Measurements from ENCODE around the gene HRG.

Gene HRG

GRCh38 chr3:186620213-186621092 is 45.4 kb upstream of the HRG start:
- in situ Hi-C loops (cut with HindIII; ENCODE audit: low sequenced_read_pairs), result no loop called here
- TF ChIP-seq, protein P1, sequence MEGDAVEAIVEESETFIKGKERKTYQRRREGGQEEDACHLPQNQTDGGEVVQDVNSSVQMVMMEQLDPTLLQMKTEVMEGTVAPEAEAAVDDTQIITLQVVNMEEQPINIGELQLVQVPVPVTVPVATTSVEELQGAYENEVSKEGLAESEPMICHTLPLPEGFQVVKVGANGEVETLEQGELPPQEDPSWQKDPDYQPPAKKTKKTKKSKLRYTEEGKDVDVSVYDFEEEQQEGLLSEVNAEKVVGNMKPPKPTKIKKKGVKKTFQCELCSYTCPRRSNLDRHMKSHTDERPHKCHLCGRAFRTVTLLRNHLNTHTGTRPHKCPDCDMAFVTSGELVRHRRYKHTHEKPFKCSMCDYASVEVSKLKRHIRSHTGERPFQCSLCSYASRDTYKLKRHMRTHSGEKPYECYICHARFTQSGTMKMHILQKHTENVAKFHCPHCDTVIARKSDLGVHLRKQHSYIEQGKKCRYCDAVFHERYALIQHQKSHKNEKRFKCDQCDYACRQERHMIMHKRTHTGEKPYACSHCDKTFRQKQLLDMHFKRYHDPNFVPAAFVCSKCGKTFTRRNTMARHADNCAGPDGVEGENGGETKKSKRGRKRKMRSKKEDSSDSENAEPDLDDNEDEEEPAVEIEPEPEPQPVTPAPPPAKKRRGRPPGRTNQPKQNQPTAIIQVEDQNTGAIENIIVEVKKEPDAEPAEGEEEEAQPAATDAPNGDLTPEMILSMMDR (IDR thresholded peaks at IDR 0.05; ENCODE audit: low read depth, low read length), result no peak
- no peak overlapping the region for H3K4me3 ChIP-seq (ENCODE audit: low read depth, low read length)
- DNase-seq (ENCODE audit: low read depth, low spot score), result no peak

GRCh38 chr3:186621894-186622650 is 43.7 kb upstream of the HRG start:
- TF ChIP-seq, protein P1 (IDR thresholded peaks at IDR 0.05; ENCODE audit: low read depth, low read length), result no peak
- H3K4me3 ChIP-seq (ENCODE audit: low read depth, low read length), result no peak overlapping the region
- no peak for DNase-seq (ENCODE audit: low read depth, low spot score)
- in situ Hi-C loops (cut with HindIII; ENCODE audit: low sequenced_read_pairs), result no loop called here

GRCh38 chr3:186622651-186623310 is 43.0 kb upstream of the HRG start:
- TF ChIP-seq, protein P1 (IDR thresholded peaks at IDR 0.05; ENCODE audit: low read depth, low read length), result no peak
- no peak for DNase-seq (ENCODE audit: low read depth, low spot score)
- in situ Hi-C loops (cut with HindIII; ENCODE audit: low sequenced_read_pairs), result no loop called here
- H3K4me3 ChIP-seq (ENCODE audit: low read depth, low read length), result no peak overlapping the region

DNA sequence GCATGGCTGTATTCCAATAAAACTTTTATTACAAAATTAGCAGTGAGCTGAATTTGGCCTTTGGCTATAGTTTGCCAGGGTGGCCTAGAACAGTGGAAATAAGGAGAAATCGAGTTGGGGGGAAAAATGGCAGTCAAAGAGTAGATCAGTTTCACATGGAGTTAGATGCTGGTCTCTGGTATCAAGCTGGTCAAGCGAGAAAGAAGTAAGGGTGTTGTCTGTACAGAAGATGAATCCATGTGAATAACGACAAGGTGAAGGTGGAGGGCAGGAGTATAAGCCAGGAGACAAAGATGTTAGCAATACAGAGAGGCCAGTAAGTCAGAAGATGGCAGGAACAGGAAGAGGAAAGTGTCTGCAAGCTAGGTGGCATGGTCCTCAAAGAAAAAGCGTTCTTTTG is 41.2 kb upstream of the HRG start:
- H3K4me3 ChIP-seq (ENCODE audit: low read depth, low read length), result no peak overlapping the region

GRCh38 chr3:186625600-186626042 is 40.2 kb upstream of the HRG start:
- TF ChIP-seq, protein P1 (IDR thresholded peaks at IDR 0.05; ENCODE audit: low read depth, low read length), result no peak
- in situ Hi-C loops (cut with HindIII; ENCODE audit: low sequenced_read_pairs), result no loop called here

More for the DNA sequence above, 41.2 kb upstream of the HRG start:
- TF ChIP-seq, protein P1 (IDR thresholded peaks at IDR 0.05; ENCODE audit: low read depth, low read length), result no peak
- DNase-seq (ENCODE audit: low read depth, low spot score), result no peak
- in situ Hi-C loops (cut with HindIII; ENCODE audit: low sequenced_read_pairs), result no loop called here

GRCh38 chr3:186626254-186626847 is 39.5 kb upstream of the HRG start:
- in situ Hi-C loops (cut with HindIII; ENCODE audit: low sequenced_read_pairs), result no loop called here
- TF ChIP-seq, protein P1 (IDR thresholded peaks at IDR 0.05; ENCODE audit: low read depth, low read length), result no peak
- DNase-seq (ENCODE audit: low read depth, low spot score), result no peak
- H3K4me3 ChIP-seq (ENCODE audit: low read depth, low read length), result no peak overlapping the region

More at GRCh38 chr3:186625600-186626042, 40.2 kb upstream of the HRG start:
- no peak overlapping the region for H3K4me3 ChIP-seq (ENCODE audit: low read depth, low read length)
- DNase-seq (ENCODE audit: low read depth, low spot score), result no peak

Data from astrocyte of the spinal cord (primary cell).